Stimulated activated CD4-positive, alpha-beta T cell treated with anti-CD3 and anti-CD28 coated beads, Interleukin-1b, Interleukin-23, amount 100 ng/mL, for 1 hour (primary cell): ENCODE measurements around the gene NCKAP5L.
"Not testable (repeated sequence)": the region's sequence is repeated elsewhere in the genome, so short reads cannot be mapped to it uniquely, and the experiment has no call there.

Source experiments
- DNase-seq, 2 donors: peaks; one replicate each; pipeline ENCODE4 v3.0.0-alpha.2; 2020; ENCODE audit warnings: low read depth in 2 of 2

Gene NCKAP5L, protein sequence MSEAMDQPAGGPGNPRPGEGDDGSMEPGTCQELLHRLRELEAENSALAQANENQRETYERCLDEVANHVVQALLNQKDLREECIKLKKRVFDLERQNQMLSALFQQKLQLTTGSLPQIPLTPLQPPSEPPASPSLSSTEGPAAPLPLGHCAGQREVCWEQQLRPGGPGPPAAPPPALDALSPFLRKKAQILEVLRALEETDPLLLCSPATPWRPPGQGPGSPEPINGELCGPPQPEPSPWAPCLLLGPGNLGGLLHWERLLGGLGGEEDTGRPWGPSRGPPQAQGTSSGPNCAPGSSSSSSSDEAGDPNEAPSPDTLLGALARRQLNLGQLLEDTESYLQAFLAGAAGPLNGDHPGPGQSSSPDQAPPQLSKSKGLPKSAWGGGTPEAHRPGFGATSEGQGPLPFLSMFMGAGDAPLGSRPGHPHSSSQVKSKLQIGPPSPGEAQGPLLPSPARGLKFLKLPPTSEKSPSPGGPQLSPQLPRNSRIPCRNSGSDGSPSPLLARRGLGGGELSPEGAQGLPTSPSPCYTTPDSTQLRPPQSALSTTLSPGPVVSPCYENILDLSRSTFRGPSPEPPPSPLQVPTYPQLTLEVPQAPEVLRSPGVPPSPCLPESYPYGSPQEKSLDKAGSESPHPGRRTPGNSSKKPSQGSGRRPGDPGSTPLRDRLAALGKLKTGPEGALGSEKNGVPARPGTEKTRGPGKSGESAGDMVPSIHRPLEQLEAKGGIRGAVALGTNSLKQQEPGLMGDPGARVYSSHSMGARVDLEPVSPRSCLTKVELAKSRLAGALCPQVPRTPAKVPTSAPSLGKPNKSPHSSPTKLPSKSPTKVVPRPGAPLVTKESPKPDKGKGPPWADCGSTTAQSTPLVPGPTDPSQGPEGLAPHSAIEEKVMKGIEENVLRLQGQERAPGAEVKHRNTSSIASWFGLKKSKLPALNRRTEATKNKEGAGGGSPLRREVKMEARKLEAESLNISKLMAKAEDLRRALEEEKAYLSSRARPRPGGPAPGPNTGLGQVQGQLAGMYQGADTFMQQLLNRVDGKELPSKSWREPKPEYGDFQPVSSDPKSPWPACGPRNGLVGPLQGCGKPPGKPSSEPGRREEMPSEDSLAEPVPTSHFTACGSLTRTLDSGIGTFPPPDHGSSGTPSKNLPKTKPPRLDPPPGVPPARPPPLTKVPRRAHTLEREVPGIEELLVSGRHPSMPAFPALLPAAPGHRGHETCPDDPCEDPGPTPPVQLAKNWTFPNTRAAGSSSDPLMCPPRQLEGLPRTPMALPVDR (N-terminal part only)

DNA sequence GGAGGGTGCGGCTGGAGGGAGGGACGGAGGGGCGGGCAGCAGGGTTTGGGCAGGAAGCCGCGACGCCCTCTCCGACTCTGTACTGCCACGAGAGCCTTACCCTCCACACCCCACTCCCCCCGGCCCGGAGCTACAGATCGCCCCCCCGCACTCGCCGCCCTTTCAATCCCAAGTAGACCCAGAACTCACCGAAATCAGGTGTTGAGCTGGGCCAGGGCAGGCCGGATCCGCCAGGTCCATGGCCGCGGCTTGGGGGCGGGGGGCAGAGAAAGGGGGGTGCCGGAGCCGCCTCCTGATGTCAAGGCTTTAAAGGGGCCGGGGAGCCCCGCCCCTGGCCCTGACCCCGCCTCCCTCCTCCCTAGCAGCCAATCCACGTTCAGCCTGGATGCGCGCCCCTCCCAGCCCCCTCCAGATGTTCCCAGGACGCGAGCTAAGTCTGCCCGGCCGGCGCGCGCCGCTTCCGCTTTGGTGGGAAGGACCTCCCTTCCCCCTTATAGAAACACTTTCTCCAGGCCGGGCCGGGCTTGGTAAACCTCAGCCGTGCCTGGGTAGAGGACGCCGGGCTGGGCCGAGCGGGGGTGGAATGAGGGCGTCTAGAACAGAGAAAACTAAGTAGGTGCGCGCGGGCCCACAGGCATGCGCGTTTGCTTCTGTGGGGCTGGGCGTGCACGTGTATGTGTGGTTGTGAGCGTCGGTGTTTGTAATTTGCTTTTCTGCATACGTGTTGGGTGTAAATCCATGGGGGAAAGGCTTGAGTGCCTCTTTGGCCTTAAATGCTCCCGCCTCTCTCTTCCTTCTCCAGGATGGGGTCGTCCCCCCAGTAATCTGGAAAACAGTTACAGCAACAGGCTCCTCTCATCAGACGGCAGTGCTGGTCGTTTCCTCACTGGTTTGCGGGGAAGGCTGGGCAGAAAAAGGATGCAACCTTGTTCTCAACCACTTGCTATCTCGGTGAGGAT lies at the start of gene NCKAP5L:
NCKAP5L (minus strand) TSS at position 281 of the 959 bp plus-strand sequence. CDS start 24,369 bp downstream, outside the sequence.
- DNase-seq: peak; percentile 84 to 90

DNA sequence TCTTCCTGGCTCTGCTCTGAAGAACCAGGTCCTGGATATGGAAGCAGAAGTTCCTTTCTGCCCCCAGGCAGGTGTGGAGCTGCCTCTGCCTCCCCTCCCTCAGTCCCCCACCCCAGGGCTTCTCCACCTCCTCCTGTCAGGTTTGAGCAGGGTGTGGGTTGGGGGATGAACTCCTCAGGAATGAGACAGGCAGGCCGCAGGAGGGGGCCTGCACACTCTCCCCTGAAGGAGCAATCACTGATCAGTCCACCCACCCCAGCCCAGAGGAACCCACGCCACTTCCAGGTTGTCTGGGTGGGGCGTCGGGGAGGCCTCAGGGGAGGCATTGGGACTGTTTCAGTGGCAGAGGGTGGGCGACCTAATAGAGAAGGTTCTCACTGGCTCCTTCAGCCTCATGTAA lies 48.9 kb upstream of the NCKAP5L start:
- no peak for DNase-seq

DNA sequence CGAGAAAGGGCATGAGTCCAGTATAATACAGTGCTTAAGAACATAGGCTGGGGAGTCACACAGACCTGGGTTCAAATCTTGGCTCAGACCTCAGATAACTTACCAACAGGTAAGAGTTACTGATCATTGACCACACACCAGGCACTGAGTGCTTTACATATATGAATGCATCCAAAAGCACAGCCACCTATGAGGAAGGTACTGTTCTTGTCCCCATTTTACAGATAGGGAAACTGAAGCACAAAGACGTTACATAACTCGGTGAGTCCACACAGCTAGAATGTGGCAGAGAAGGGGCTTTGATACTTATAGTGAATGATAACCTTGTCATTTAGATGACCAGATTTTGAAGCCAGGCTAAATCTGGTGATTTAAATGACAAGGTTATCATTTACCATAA lies 47.9 kb upstream of the NCKAP5L start:
- no peak for DNase-seq

DNA sequence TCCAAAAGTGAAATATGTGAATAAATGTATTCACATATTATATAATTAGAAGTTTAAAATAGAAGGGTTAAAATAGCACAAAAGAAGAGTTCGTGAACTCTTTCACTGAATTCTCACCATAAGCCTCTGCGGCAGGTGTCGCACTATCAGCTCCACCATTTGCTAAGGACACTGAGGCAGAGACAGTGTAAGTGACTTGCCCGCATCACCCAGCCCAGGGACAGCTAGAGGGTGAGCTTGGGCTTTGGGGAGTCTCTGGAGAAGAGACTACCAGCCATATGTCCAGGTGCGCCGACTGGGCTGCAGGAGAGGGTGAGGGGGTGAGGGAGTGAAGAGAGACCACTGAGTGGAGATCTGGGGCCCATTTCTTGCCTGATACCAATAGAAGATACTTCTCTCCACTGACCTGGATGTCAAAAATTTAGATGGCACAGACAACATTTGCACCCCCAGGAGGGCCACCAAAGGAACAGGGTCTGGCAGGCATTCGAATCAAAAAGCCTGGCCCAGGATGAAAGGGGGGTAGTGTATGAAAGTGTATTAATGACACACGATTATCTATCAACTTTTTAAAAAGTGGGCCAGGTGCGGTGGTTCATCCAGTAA lies 47.0 kb upstream of the NCKAP5L start:
- no peak for DNase-seq

DNA sequence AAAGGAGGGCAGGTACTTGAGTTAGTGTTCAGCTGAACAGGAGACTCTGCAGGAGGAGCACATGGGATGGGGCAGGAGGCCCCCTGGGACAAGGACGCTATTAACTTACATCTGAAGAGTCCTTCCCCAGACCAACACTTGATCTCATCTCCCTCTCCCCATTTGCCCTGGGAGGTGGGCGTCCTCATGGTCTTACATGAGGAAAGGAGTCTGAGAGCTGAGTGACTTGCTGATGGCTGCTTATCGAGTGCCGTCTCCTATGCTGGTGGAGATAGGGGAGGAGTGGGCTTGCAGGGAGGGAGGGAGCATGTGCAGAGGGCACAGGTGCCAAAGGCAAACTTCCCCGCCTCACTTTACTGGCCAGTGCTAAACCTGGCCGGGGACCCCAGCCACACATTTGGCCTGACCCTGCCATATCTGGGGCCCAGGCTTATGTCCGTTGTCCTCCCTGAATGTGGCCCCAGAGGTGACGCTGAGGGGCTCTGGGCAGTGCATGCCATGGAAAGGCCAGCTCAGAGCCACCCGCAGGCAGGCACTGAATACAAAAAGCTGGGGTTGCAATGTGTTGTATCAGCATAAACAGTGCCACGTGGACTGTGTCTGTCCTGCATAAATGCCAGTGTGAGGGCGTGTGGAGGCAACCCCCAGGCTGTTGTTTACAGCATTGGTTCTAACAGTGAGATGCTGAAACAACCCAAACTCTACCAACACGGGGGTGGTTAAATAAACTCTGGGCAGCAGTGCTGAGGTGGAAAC lies 46.1 kb upstream of the NCKAP5L start:
- no peak for DNase-seq

DNA sequence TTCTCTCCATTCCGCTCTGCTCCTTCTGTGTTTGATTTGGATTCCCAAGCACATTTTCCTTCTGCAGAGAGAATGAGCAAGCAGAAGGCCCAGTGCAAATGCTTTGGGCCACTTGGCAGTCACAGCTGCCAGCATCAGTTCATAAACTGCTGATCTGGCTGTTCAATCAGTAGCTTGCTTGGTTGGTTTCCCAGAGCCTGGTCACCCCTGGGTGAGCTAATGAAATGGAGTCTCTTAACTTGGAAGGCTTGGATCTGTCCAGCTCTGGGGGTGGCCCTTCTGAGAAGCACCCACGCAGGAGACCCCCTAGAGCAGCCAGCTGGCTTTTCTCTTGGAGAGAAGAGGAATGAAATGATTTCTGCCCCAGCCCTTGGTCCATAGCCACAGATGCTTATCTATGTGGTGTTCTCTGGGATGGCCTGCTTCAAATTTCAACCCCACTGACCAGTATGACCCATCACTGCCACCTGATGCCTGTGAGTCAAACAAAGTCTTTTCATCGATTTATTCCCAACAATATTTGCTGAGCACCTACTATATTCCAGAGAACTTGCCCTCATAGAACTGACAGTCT lies 45.2 kb upstream of the NCKAP5L start:
- DNase-seq: no peak

DNA sequence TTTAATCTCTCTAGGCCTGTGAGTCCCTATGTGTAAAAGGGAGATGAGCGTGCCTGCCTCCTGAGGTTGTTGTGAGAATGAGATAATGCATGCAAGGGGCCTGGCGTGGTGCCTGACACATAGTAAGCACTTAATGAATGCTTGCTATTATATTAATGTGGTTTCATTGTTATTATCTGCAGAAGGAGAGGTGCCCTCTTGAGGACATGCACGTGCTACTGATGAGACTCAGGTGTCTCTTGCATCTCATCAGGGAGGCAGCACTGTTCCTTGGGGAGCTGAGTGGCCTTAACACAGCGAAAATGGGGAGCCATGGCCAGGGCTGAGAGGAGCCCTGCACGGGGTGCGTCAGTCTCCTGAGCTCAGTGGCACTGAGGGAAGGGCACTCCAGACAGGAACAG lies 44.6 kb upstream of the NCKAP5L start:
- no peak for DNase-seq

DNA sequence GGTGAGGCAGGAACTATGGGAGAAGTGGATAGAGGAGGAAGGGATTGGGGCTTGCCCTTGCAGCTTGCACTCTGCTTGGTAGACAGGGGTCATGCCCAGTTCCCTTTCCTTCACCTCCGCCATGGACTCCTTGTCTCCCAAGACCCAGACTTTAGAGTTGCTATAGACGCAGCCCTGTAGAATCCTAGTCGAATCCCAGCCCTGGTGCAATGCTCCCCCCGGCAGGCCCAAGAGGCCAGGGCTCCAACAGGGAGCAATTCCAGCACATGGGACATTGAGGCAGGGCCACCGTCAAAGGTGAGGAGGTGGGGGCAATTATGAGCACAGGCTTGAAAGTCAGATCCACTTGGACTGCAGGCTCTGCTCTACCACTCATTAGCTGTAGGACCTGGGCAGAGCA lies 44.2 kb upstream of the NCKAP5L start:
- DNase-seq: no peak

DNA sequence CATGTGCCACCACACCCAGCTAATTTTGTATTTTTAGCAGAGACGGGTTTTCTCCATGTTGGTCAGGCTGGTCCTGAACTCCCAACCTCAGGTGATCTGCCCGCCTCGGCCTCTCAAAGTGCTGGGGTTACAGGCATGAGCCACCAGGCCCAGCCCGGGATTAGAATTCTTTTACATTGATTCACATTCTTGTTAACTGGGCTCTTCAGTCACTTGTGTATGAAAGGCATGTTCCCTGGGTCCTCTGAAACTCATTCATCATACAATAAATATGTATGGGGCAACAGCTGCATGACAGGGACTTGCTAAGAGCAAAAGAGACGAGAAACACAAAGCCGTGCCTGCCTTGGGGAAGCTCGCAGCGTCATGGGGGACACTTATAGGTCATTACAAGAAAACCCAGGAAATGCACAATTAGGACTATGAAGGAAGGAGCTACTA lies 43.6 kb upstream of the NCKAP5L start:
- DNase-seq: not testable (repeated sequence)

DNA sequence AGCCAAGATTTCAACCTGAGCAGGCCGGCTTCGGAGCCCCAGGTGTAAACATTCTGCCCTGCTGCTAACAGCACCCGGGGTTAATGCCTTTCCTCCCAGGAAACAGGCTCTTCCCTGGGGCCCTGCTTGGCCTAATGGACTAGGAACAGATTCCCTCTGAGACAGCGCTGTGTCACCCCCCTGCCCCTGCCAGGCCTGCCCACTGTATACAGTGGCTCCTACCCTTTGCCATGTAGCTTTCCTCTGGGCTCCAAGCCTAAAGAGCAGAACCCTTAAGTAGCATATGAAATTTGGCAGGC lies 43.0 kb upstream of the NCKAP5L start:
- DNase-seq: no peak

DNA sequence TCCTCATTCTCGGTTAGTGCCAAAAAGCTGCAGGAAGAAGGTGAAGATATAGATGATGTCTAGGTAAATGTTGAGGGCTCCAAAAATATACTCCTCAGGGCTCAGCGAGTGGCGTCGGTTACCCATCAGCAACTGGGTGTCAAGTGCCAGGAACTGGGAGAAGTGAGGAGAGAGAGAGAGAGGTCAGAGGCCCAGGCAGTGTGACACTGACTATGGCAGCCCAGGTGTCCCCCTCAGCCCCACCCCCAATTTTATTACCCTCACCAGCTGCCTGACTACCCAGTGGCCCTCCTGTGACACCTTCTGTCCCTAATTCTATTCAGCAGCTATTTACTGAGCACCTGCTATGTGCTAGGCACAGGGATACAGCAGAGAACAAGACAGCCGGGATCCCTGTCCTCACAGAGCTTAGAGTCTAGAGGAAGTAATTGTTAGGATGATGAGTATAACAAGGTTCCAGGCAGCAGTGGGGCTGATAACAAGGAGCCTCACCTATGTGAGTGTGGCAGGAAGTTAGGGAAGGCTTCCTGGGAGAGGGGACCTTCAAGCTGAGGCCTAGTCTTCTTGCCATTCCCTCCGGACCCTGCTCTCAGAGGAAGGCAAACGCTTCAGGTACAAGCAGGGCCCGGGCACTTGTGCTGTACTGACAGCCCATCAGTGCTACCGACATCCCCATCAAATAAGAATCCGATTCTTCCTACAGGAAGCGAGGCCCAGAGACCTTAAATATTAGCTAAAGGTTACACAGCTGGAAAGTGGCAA lies 42.5 kb upstream of the NCKAP5L start:
- no peak for DNase-seq

DNA sequence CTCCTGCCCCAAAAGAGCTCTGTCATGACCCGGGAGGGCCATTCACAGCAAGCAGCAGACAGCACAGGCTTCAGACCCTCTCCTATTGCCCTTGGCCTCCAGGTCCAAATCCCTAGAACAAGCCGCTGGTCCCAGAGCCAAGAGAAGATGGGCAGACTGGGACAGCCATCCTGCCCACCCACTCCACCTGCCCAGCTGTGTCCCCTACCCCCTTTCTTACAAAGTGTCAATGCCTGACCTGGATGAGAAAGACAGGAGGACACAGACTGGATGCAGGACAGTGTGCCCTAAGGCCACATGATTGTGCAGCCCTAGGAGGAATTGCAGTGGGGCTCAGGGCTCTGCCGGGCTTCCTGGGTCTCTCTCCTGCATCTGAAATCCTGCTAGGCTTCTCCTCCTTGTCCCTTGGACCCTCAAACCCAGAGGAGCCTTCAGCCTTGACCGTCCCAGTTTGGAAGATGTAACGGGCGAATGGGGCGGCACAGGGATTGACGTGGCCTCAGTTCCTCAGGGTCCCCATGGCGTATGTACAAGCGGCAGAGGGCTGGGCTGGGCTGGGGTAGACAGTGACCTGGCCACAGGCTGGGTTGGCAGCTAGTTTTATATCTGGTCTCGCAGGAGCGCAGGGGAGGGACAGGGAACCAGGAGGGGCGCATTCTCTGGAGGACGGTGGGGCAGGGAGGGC lies 41.7 kb upstream of the NCKAP5L start:
- no peak for DNase-seq

DNA sequence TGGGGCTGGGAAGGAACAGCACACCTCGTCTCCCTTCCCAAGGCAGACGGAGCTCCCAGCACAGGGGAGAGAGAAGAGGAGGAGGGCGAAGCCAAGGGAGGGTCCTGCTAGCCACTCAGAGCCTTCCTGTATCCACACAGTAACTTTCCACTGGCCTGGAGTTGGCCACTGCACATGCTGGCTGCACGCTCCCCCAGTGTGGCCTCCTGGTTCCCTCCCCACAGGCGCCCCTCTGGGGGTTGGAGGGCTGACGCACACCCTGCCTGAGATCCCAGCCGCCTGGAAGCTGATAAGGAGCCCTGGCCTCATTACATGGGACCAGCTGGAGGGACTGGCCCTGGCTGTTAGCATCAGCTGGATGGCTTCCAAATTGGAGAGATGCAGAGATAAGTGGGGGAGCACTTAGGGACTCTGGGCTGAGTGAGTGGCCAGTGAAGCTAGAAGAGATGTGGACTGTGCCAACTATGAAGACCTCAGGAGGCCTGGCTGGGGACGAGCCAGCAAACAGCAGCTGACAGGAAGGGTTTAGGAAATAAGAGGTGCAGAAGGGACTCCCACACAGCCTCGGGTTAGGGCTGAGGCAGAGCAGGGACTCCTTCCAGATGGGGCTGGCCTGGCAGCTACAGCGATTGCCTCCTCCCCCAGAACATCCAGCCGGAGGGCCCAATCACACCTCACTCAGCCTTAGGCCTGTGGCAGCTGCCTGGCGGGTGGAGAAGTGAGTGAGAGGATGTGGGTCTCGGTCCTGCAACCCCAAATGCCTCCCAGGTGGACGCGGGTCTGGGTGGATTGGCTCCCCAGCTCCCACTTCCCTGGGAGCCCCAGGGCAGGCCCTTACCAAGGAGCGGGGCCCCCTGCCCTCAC lies 41.0 kb upstream of the NCKAP5L start:
- DNase-seq: no peak

DNA sequence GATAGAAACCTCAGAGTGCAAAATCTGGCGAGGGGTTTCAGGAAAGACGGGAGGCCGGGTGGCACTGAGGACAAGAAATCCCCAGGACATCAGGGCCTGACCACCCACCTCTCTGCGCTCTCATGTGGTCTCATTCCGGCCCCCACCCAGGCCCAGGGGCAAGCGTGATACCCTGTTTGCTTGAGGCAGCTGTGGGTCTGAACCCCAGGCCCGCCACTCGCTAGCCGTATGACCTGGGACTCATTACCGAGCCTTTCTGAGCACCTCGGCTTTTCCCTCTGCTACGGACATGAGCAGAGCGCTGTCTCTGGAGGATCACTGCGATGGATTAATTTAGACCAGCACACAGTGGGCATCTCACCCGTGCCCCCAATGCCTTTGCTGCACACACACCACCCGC lies 40.2 kb upstream of the NCKAP5L start:
- no peak for DNase-seq

DNA sequence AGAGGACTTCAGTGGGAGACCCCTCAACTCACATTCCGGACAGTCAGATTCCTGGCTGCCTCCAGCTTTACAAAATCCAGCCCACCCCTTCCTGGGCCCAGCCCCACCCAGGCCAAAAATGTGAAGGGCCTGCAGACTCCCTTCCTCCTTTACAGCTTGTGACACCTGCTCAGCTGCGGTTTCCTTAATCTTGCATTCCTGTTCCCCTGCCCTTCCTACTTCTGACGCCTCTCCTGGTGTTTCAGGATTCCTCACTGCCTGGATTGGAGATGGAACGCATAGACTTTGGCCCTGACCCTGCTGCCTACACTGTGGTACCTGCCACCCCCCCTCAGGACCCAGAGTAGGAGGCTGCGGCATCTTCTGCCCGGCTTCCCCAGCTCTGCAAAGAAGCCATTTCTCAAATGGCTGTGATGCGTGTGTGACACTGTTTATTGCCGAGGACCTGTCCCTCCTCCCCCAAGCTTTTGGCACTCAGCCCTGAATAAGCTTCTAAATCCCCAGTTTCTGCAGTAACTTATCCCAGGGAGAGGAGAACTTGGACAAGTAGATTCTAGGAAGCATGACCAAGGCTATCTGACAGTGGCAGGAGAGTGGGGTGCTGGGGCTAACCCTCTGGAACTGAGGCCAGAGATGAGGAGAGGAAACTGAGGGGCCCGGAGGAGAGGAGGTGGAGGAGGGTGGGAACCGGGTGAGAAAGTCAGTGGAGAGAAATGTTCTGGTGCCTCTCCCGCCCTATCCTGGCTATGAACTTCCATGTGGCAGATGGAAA lies 39.5 kb upstream of the NCKAP5L start:
- no peak for DNase-seq

DNA sequence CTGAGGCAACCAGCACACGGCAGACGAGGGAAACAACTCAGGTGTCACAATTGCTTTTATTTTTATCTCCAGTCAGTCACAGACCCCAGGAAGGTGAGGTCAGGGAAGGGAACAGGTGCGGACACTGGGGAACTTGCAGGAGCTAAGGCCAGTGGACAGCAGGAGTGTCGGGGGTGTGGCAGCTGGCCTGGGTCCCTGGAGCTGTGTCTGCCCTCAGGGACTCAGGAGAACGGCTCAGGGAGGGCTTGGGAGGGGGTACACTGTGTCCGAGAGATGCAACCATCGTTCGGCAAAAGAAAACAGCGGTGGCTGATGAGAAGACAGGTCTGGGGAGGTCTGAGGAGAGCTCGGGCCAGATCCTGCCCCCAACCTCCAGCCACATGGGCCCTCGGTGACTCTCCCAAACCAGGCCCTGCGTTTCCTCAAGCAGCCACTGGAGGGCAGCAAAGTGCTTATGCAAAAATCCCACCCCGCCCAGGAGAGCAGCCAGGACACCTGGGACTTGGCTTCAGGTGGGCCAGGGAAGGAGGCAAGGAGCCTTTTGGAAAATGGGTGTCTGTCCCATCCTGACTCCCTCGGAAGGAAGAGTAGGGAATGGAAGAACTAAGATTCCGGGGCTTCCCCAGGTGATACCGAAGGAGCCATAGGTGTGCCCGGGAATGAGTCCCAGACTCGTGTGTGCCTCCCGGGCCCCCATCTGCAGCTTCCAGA lies 38.8 kb upstream of the NCKAP5L start:
- DNase-seq: peak; percentile 36 to 62
